Heart right ventricle (tissue), 16 donors: Measurements from ENCODE around the gene ZNF480. TPM values are rescaled to one million over a fixed set of nuclear protein-coding genes. Genes with fewer than 3 reads are reported as not detected.
"Not testable (repeated sequence)": the region's sequence is repeated elsewhere in the genome, so short reads cannot be mapped to it uniquely, and the experiment has no call there.

ENCODE experiments used
- ATAC-seq, 8 donors: fragments of 200-7000 bp; cut with Tn5 transposase; one replicate each; pipeline ENCODE4 v1.9.1; 2020; ENCODE audit warnings: mild to moderate bottlenecking in 8 of 8, moderate library complexity in 8 of 8, moderate number of reproducible peaks in 1 of 8
- DNase-seq, 2 donors: peaks; one replicate each; pipeline ENCODE4 v3.0.0-alpha.2; 2020
- H3K27ac ChIP-seq, 10 donors: fragments of 200-600 bp; sonication (generic) in 2 of 10; one replicate each; pipeline versions ENCODE4 v1.5.0 to v1.8.0; 2020 to 2022; ENCODE audit warnings: mild to moderate bottlenecking in 3 of 10
- H3K27me3 ChIP-seq, 7 donors: fragments of 200-600 bp; one replicate each; pipeline ENCODE4 v1.8.0; 2021 to 2022; ENCODE audit warnings: mild to moderate bottlenecking in 2 of 7
- H3K36me3 ChIP-seq, 9 donors: fragments of 200-600 bp; sonication (generic) in 1 of 9; one replicate each; pipeline versions ENCODE4 v1.5.0 to v1.8.0; 2020 to 2022; ENCODE audit warnings: mild to moderate bottlenecking in 2 of 9
- H3K4me1 ChIP-seq, 9 donors: fragments of 200-600 bp; sonication (generic) in 1 of 9; one replicate each; pipeline versions ENCODE4 v1.5.0 to v1.8.0; 2020 to 2022; ENCODE audit warnings: mild to moderate bottlenecking in 4 of 9
- H3K4me3 ChIP-seq, 10 donors: fragments of 200-600 bp; sonication (generic) in 2 of 10; one replicate each; pipeline versions ENCODE4 v1.5.0 to v1.8.0; 2020 to 2022; ENCODE audit warnings: mild to moderate bottlenecking in 7 of 10, moderate library complexity in 2 of 10
- H3K9me3 ChIP-seq, 11 donors: fragments of 200-600 bp in 10 of 11; sonication (generic) in 2 of 11; one replicate each; pipeline versions ENCODE4 v1.5.0 to v1.8.0; 2013 to 2022; ENCODE audit warnings: mild to moderate bottlenecking in 2 of 11, control low read depth in 1 of 11, moderate library complexity in 1 of 11
- CTCF ChIP-seq, 9 donors: fragments of 200-600 bp; sonication (generic) in 2 of 9; IDR thresholded peaks; one replicate each; pipeline versions ENCODE4 v1.5.0 to v1.8.0; 2021 to 2022; ENCODE audit warnings: antibody characterized with exemption in 9 of 9, mild to moderate bottlenecking in 5 of 9, moderate library complexity in 1 of 9
- WGBS, 2 donors: extraction: QIAGEN DNeasy Blood & Tissue Kit; methylation state at CpG; one replicate each; pipeline ENCODE4 v1.1.7; 2013; ENCODE audit warnings: inconsistent platforms in 1 of 2; 5-methylcytosine and 5-hydroxymethylcytosine counted together
- intact Hi-C, 10 donors: fragments of 100-400 bp; cut with DNase I; formaldehyde crosslinking; loops; one replicate each; pipeline versions ENCODE4 v1.11.1 to v1.14.2; 2022
- polyA plus RNA-seq, 2 donors: library from polyadenylated mRNA; stranded (reverse); fragments of 200-250 nt; gene quantifications; one replicate each; pipeline ENCODE4 v1.2.3, GENCODE V29; 2013
- total RNA-seq, 10 donors: library from RNA; stranded (reverse); fragmentation: NEBNext Ultra II Directional in 3 of 10; extraction: Animal tissue kit (Norgen Biotek cat#: 25700) in 3 of 10; gene quantifications; one replicate each; pipeline versions ENCODE4 v1.2.1 to v1.2.4, GENCODE V29; 2021 to 2023
- donor health status: Arrhythmogenic right ventricular cardiomyopathy.
- donor health status: ischemic (EF 13 %, LVEDD 7.1; RV severe dilation, severe dysfunction).
- donor health status: healthy with polysubstance abuse.
- donor health status: DM: no; HTN: yes; CAD: no.
- donor health status: DM: no; HTN: no; CAD: no.
- donor health status: ischemic (EF 25% LVEDD 6.9; RV normal size, moderate dysfunction).
- donor health status: ischemic (EF 25% LVEDD 5.7; RV mildly dilated, moderate dysfunction).
- donor health status: healthy.
- donor health status: DM: yes; HTN: yes; CAD: no.
- donor health status: Ischemic cardiomyopathy.
- donor health status: ischemic (EF 35%, LVEDD 5.7; RV mildly dilated, moderate dysfunction).
- donor health status: nonischemic (EF 11% LVEDD 7.7; RV severe dilation, severe dysfunction).
- donor health status: DM: yes; HTN: yes; CAD: no.
- donor health status: PGD.
- donor health status: ischemic (EF 29% LVEDD 5.4; RV normal size, mild dysfunction).
- donor health status: nonischemic (EF 23%, LVEDD 6.1; RV moderate dilation, normal function).

Gene ZNF480
- total and polyA plus RNA-seq, 12 donors: 6.9 to 19.6 (median 13.4) TPM

- peaks cover 0 to 11% (median 6%) of the 10 kb centered on the region in 9 donors for H3K4me1 ChIP-seq
- TF ChIP-seq CTCF (IDR thresholded peaks at IDR 0.05): no peak
- peaks cover 0 to 65% (median 39%) of the 10 kb centered on the region in 9 donors for H3K36me3 ChIP-seq
- peaks cover 0 to 76% (median 0%) of the 10 kb centered on the region in 11 donors for H3K9me3 ChIP-seq
- H3K4me3 ChIP-seq: no peak overlapping the region
- no peaks in the 10 kb centered on the region for H3K27me3 ChIP-seq
- WGBS, 2 donors: 88 to 89% methylated on average over 3 of the region's 3 CpGs
- DNase-seq (no peak), ATAC-seq (no peak)
- intact Hi-C loops: no loop called here
- H3K27ac ChIP-seq: no peak overlapping the region
Measured at GRCh38 chr19:52291781-52292180, 5.2 kb upstream of the ZNF480 start.

DNA sequence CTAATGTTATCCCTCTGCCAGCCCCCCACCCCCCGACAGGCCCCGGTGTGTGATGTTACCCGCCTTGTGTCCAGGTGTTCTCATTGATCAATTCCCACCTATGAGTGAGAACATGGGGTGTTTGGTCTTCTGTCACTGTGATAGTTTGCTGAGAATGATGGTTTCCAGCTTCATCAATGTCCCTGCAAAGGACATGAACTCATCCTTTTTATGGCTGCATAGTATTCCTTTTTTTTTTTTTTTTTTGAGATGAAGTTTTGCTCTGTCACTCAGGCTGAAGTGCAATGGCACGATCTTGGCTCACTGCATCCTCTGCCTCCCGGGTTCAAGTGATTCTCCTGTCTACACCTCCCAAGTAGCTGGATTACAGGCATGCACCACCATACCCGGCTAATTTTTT lies 4.0 kb upstream of the ZNF480 start:
- 96 to 99% methylated on average over 6 of the region's 6 CpGs for WGBS, 2 donors
- intact Hi-C loops: not testable (repeated sequence)

DNA sequence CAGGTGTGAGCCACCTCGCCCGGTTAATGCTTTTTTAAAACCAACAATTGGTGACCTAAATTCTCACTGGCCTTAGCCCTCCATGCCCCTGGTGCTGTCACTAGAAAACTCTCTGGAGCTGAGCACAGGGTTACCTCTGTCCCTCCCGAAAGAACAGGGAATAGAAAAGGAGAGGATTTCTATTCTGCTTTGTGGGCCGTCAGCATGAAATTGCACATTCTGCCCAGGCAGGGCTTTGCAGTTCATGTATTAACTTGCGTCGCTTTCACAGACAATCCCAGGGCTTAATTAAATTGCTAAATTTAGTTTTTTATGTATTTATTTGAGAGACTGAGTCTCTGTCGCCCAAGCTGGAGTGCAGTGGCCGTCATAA lies 583 bp upstream of the ZNF480 start:
- 24 to 28% methylated on average over 8 of the region's 8 CpGs for WGBS, 2 donors
- peaks cover 0 to 22% (median 15%) of the 10 kb centered on the region in 9 donors for H3K4me1 ChIP-seq
- no peaks in the 10 kb centered on the region for H3K27me3 ChIP-seq
- DNase-seq: no peak
- peak overlapping the region; percentile 58 to 98 (median 78) for H3K4me3 ChIP-seq
- peak in 3 of 8 donors; percentile 13 to 18 (median 15) for ATAC-seq
- TF ChIP-seq CTCF (IDR thresholded peaks at IDR 0.05): no peak
- peak overlapping the region; percentile 25 to 98 (median 84) for H3K27ac ChIP-seq
- intact Hi-C loops: loop anchor here in 3 of 10 donors (2.0 to 5.0 kb wide), 2 partner anchors 28 to 41 kb away; partner anchors contain the start of genes ZNF610 (in 3 of the 3) and ZNF766 (in 1 of the 3)
- H3K9me3 ChIP-seq: peaks cover 0 to 51% (median 0%) of the 10 kb centered on the region in 11 donors
- H3K36me3 ChIP-seq: peaks cover 0 to 45% (median 13%) of the 10 kb centered on the region in 9 donors

More for the DNA sequence above, 4.0 kb upstream of the ZNF480 start:
- DNase-seq, H3K27me3 ChIP-seq, H3K4me3 ChIP-seq, H3K27ac ChIP-seq, ATAC-seq: not testable (repeated sequence)
- Histone ChIP-seq H3K9me3 (peaks cover 0 to 65% (median 0%) of the 10 kb centered on the region in 11 donors), H3K36me3 (peaks cover 0 to 54% (median 33%) of the 10 kb centered on the region in 9 donors), H3K4me1 (peaks cover 0 to 17% (median 10%) of the 10 kb centered on the region in 9 donors)

DNA sequence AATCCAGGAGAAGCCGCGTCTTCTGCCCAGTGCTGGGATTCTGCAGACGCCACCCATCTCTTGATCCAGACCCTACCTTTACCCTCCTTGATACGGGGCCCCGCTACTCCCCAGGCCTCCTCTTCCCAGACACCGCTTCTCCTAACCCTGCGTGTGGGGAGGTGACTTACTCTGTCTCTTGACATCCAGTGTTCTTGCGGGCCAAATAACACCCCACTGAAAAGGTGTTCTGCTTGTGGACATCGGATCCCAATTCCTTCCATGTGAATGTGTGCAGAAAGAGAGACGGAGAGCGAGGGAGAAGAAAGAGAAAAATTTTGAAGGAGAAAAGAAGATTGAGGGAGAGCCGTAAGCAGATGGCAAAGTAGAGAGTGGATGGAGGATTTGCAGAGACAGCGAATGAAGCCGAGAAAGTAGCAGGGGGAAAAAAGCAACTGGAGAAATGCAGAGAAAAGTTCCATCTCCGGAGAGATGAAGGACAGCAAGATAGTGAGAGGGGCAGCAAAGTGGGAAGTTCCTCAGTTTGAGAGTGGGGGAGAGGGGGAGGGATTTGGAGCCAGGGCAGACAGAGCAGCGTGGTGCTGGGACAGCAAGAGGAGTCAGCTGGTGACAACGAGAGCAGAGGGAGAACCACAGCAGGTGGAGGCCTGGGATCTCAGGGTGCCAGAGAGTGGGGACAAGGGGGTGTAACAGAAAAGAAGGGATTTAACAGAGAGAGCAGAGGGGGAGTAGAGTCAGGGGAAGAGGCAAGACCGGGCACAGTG lies 814 bp downstream of the ZNF480 start:
- DNase-seq: peak in 1 of 2 donors; percentile 5
- Histone ChIP-seq H3K9me3 (peaks cover 0 to 51% (median 0%) of the 10 kb centered on the region in 11 donors), H3K36me3 (peaks cover 0 to 45% (median 27%) of the 10 kb centered on the region in 9 donors), H3K27me3 (no peaks in the 10 kb centered on the region), H3K27ac (peak overlapping the region; percentile 82 to 98 (median 94)), H3K4me3 (peak overlapping the region; percentile 59 to 98 (median 85)), H3K4me1 (peaks cover 0 to 22% (median 15%) of the 10 kb centered on the region in 9 donors)
- ATAC-seq: peak in 2 of 8 donors; percentile 7 to 24
- WGBS, 2 donors: 9 to 17% methylated on average over 18 of the region's 18 CpGs
- intact Hi-C loops: loop anchor here in 5 of 10 donors (1.0 to 5.0 kb wide), 3 partner anchors 28 to 40 kb away; partner anchors contain the start of genes ZNF610 (in 3 of the 5) and ZNF766 (in 3 of the 5)
- no peak for TF ChIP-seq CTCF (IDR thresholded peaks at IDR 0.05)
